ENCODE measurements around the gene SUMF1.

- TF ChIP-seq CTCF (IDR thresholded peaks at IDR 0.05 in 2 of 3, conservative IDR thresholded peaks at IDR 0.05 in 1 of 3; ENCODE audit: borderline replicate concordance in 1 of 3, insufficient read depth in 1 of 3, low read depth in 2 of 3, low read length in 2 of 3) = no peak
- TF ChIP-seq POLR2AphosphoS5 (IDR thresholded peaks at IDR 0.05; ENCODE audit: low read depth, low read length) = no peak
- TF ChIP-seq POLR2A (IDR thresholded peaks at IDR 0.05; ENCODE audit: borderline replicate concordance, extremely low read depth, insufficient read depth, insufficient read length) = no peak
- TF ChIP-seq EZH2 (IDR thresholded peaks at IDR 0.05) = no peak
Observed at GRCh38 chr3:4512895-4513616, 46.0 kb upstream of the SUMF1 start.
